GM19468 (cell line): ENCODE measurements around the gene TMEM35B.
"Not testable (repeated sequence)": the region's sequence is repeated elsewhere in the genome, so short reads cannot be mapped to it uniquely, and the experiment has no call there.

ENCODE experiments used
- ATAC-seq: cut with Tn5 transposase; IDR thresholded peaks from one replicate; pipeline ENCODE4 v1.9.1; 2021; ENCODE audit warnings: mild to moderate bottlenecking, moderate library complexity, moderate number of reproducible peaks; ENCODE audit not compliant: unreplicated experiment; ENCODE audit errors: extremely low read depth

Gene TMEM35B

GRCh38 chr1:34976384-34977209, 8.6 kb downstream of the TMEM35B start:
- no peak for ATAC-seq

GRCh38 chr1:34975771-34976170, 9.4 kb downstream of the TMEM35B start:
- ATAC-seq: no peak

DNA sequence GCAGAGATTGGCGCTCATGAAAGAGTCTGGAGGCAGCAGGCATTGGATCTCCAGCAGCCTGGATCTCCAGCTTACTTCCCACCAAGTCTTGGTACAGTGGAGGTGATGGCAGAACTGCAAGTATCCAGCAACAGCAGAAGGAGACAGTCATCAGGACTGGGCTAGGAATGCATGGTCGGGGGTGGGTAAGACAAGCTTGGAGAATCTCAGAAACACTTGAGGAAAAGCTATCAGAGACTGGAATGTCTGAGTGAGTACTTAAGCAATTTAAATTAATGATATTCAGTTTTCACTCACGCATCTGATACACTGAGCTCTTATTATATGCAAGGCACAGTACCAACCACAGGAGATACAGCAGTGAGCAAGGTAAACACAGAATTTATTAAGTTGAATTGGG, 9.8 kb downstream of the TMEM35B start:
- no peak for ATAC-seq

- no peak for ATAC-seq
Observed at GRCh38 chr1:34974626-34975025, 10.5 kb downstream of the TMEM35B start.

GRCh38 chr1:34973326-34973725, 11.8 kb downstream of the TMEM35B start:
- ATAC-seq: no peak

- no peak for ATAC-seq
Observed at GRCh38 chr1:34970829-34971228, 14.3 kb downstream of the TMEM35B start.

GRCh38 chr1:34970220-34970735, 14.9 kb downstream of the TMEM35B start:
- no peak for ATAC-seq

DNA sequence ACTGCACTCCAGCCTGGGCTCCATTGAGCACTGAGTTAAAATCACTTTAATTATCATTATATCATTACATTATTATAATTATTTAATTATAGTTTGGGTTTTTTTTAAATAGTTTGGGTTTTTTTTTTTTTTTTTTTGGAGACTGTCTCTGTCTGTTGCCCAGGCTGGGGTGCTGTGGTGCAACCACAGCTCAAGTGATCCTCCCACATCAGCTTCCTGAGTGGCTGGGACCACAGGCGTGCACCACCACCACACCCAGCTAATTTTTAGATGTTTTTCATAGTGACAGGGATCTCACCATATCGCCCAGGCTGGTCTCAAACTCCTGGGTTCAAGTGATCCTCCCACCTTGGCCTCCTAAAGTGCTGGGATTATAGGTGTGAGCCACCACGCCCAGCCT, 16.9 kb downstream of the TMEM35B start:
- ATAC-seq: not testable (repeated sequence)

GRCh38 chr1:34967672-34968071, 17.5 kb downstream of the TMEM35B start:
- not testable (repeated sequence) for ATAC-seq

DNA sequence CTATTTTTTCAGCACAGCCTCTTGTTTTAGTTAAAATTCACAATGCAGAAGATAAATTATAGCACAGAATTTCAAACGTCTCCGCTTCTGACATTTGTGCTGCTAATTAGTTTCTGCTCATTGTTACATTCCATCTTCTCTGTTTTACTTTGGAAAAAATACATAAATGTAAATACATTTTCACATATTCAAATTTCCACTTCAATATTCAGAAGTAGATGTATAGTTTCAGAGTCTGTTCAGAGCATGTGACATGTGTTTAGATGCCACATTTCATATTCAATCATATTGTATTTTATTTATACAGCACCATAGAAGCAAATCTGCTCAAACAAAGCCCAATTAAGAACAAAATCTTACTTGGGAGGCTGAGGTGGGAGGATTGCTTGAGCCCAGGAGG, 19.6 kb downstream of the TMEM35B start:
- ATAC-seq: no peak

DNA sequence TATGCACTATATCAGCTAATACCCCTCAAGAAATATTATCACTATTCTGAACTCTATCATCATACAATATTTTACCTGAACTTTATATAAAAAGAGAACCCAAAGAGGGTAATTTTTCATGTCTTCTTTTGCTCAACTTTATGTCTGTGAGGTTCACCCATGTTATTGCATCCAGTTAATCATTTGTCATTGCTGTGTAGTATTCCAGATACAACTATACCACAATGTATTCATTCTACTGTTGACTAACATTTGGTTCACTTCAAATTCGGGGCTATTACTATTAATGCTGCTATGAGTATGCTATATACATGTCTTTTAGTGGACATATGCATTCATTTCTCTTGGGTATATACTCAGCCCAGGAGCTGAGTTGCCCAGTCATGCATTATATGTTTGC, 34.7 kb downstream of the TMEM35B start:
- ATAC-seq: no peak

DNA sequence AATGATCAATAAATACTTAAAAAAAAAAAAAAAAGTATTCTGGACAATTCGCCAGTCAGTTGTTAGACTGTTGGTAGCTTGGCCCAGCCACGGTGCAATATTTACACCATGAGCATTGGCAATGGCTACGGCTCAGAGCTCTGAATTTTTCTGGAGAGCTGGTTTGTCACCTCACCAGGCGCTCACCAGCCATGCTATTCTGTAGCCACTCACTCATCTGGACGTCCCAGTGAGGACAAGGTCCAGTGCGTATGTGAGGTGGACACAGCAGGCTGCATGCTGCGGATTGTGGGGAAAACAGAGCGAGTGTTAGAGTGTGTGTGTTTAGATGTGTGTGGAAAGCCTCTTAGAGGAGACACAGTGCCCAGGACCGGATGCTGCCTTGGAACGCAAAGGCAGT, 36.4 kb downstream of the TMEM35B start:
- ATAC-seq: not testable (repeated sequence)

DNA sequence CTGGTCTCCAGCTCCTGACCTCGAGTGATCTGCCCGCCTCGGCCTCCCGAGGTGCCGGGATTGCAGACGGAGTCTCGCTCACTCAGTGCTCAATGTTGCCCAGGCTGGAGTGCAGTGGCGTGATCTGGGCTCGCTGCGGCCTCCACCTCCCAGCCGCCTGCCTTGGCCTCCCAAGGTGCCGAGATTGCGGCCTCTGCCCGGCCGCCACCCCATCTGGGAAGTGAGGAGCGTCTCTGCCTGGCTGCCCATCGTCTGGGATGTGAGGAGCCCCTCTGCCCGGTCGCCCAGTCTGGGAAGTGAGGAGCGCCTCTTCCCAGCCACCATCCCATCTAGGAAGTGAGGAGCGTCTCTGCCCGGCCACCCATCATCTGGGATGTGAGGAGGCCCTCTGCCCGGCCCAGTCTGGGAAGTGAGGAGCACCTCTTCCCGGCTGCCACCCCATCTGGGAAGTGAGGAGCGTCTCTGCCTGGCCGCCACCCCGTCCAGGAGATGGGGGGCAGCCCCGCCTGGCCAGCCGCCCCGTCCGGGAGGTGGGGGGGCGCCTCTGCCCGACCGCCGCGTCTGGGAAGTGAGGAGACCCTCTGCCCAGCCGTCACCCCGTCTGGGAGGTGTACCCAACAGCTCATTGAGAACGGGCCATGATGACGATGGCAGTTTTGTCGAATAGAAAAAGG, 37.4 kb downstream of the TMEM35B start:
- ATAC-seq: not testable (repeated sequence)

- no peak for ATAC-seq
Observed at GRCh38 chr1:34946211-34946610, 38.9 kb downstream of the TMEM35B start.

GRCh38 chr1:34941798-34942197, 43.3 kb downstream of the TMEM35B start:
- not testable (repeated sequence) for ATAC-seq
